Left colon (tissue), 2 donors: Measurements from ENCODE around the gene ANO4. TPM values are rescaled to one million over a fixed set of nuclear protein-coding genes. Genes with fewer than 3 reads are reported as not detected.
"Not testable (repeated sequence)": the region's sequence is repeated elsewhere in the genome, so short reads cannot be mapped to it uniquely, and the experiment has no call there.

ENCODE experiments used
- ATAC-seq: fragments of 200-7000 bp; cut with Tn5 transposase; one replicate; pipeline ENCODE4 v1.9.1; 2020; ENCODE audit warnings: mild to moderate bottlenecking, moderate library complexity
- DNase-seq, 2 donors: peaks; one replicate each; pipeline ENCODE4 v3.0.0-alpha.2; 2020
- intact Hi-C, 2 donors: fragments of 100-400 bp; cut with DNase I in 1 of 2; cut with micrococcal nuclease in 1 of 2; formaldehyde crosslinking; loops; one replicate each; pipeline versions ENCODE4 v1.11.2 to v1.14.0; 2022; cut with DNase I, micrococcal nuclease
- total RNA-seq, 2 donors: library from RNA; stranded (reverse); fragmentation: NEBNext Ultra II Directional; extraction: Animal tissue kit (Norgen Biotek cat#: 25700); gene quantifications; one replicate each; pipeline ENCODE4 v1.2.1, GENCODE V29; 2021
- donor health status: DM: no; HTN: no; CAD: no.
- donor health status: DM: yes; HTN: yes; CAD: no.

Gene ANO4
- total RNA-seq, 2 donors from 2014 or later = 0.15 to 0.89 TPM

DNA sequence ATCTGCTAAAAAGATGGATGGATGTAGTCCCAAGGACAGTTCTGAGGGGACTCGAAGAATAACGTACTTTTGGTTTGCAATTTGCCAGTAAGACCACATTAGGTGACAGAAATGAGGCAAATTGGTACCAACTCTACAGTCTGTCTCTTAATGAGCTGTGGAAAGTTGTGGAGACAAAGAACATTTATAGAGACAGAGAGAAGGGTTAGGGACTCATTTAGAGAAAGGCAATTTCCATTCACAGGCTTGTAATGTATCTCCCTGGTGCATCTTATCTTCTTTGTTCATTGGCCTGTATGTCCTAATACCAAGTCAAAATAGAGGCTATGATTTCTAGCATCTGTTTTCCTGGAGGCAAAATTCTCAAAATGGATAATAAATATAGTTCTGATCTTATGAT lies 177.5 kb downstream of the ANO4 start:
- ATAC-seq = no peak
- DNase-seq = no peak
- intact Hi-C loops = no loop called here

DNA sequence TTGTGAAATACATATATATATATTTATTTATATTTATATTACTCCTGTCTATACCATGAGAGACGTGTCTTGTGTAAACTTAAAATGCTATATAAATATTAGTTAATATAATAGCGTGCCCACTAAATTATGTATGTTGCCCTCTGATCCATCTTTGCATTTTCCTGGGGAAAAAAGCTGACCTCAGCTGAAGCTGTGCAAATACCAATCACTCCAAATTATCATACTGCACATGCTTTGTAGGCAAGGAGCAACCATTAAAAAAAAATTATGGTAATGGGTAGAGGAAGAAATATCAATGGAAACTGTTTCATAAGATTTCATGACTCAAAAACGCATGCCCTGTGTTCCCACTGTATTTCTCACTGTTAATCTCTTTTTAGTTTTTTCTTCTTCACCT lies 179.8 kb downstream of the ANO4 start:
- ATAC-seq = no peak
- intact Hi-C loops = no loop called here

GRCh38 chr12:100974747-100975146 lies 180.2 kb downstream of the ANO4 start:
- ATAC-seq = no peak
- no peak for DNase-seq
- intact Hi-C loops = no loop called here

More for the DNA sequence above, 179.8 kb downstream of the ANO4 start:
- no peak for DNase-seq

GRCh38 chr12:100976735-100977134 lies 182.2 kb downstream of the ANO4 start:
- intact Hi-C loops = no loop called here
- DNase-seq (no peak), ATAC-seq (no peak)

- no peak for ATAC-seq
- no peak for DNase-seq
- intact Hi-C loops = no loop called here
These were observed 186.3 kb downstream of the ANO4 start for GRCh38 chr12:100980856-100981255.

- ATAC-seq (peak; percentile 99), DNase-seq (no peak)
- intact Hi-C loops = no loop called here
These were observed 188.1 kb downstream of the ANO4 start for GRCh38 chr12:100982511-100983183.

GRCh38 chr12:100984796-100985195 lies 190.2 kb downstream of the ANO4 start:
- no peak for DNase-seq
- ATAC-seq = no peak
- intact Hi-C loops = no loop called here

DNA sequence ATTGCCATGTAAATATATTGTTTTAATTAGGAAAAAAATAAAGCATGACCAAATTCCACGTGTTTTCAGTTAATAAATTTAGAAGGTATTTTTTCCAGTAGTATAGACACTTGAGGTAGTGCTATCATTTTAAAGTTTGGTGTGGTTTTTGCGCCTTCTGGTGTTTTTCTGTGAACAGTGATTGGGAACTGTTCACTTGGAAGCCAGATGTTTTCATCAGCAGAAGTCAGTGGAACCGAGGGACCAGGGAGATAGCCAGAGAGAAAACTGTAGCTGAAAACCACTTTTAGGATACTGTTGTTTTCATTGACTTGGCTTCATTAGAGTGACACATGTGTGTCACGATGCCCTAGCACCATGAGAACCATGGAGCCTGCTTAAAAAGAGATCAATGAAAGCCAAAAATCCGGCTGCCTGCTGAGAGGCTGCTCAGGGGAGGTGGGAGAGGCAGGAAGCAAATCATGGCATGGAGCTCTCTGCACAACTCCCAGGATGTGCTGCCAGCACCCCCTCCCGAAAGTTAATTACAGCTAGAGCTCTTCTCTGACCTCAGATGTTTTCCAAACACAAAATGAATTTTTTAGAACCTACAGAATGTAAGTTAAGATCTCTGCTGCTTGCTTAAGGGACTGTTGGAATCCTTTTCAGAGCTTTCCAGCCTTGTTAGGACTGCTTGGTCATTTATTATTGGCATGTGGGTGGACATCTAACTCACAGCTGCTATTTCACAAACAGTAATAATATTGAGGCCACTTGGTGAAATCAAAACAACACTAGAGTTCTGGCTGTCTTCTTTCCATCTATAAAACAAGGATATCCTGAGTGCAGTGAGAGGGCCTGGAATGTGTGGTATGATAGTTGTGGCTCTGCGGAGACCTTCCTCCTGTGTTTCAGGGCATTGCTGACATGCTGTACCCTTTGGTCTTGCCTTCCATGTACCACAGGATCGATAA lies 192.3 kb downstream of the ANO4 start:
- ATAC-seq = no peak
- intact Hi-C loops = no loop called here
- DNase-seq = no peak

GRCh38 chr12:100987552-100988521 lies 193.3 kb downstream of the ANO4 start:
- ATAC-seq (peak; percentile 38), DNase-seq (peak in 1 of 2 donors; percentile 9)
- intact Hi-C loops = no loop called here

GRCh38 chr12:100989509-100989908 lies 194.9 kb downstream of the ANO4 start:
- intact Hi-C loops, DNase-seq, ATAC-seq: not testable (repeated sequence)

- intact Hi-C loops = no loop called here
- ATAC-seq (no peak), DNase-seq (no peak)
These were observed 196.5 kb downstream of the ANO4 start for GRCh38 chr12:100991102-100991501.

GRCh38 chr12:100992194-100992593 lies 197.6 kb downstream of the ANO4 start:
- no peak for DNase-seq
- no peak for ATAC-seq
- intact Hi-C loops = no loop called here

- no peak for ATAC-seq
- DNase-seq = no peak
- intact Hi-C loops = no loop called here
These were observed 199.4 kb downstream of the ANO4 start for GRCh38 chr12:100993916-100994450.

- DNase-seq (no peak), ATAC-seq (no peak)
- intact Hi-C loops = no loop called here
These were observed 200.6 kb downstream of the ANO4 start for GRCh38 chr12:100995201-100995600.

- DNase-seq = no peak
- intact Hi-C loops = no loop called here
- ATAC-seq = no peak
These were observed 201.2 kb downstream of the ANO4 start for GRCh38 chr12:100995771-100996170.

- no peak for ATAC-seq
- intact Hi-C loops = no loop called here
- DNase-seq = no peak
These were observed 207.1 kb downstream of the ANO4 start for GRCh38 chr12:101001669-101002068.

DNA sequence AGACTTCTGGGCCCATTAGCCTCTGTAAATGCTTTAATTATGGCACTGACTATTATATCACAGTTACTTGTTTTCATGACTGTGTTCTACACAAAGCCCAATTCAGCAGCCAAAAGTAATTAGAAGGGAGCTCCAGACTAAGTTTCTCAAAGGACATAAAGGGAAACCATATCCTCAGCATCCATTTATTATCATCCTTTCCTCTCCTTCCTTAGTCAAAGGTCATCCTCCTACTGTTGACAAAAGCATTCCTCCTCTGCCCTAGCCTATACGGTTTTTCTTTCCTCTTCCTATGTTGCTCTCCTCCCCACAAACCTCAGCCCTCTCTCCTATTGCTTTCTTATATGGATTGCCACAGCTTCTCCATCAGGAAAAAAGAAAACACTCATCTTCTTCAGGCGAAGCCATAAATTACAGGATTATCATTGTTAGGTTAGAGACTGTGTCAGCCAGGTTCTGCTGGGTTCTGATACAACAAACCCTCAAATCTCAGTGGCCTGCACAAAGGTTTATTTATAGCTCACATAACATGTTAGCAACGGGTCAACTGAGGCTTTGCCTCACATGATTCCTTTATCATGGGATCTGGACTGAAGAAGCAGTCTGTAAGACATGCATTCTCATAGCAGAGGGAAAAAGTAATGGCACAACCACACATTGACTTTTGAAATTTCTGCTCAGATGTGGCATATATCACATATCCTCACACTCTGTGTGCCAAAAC lies 208.3 kb downstream of the ANO4 start:
- DNase-seq = no peak
- intact Hi-C loops = no loop called here
- ATAC-seq = no peak

- DNase-seq = no peak
- no peak for ATAC-seq
- intact Hi-C loops = no loop called here
These were observed 210.3 kb downstream of the ANO4 start for GRCh38 chr12:101004898-101005297.
